AG04450 (cell line): Measurements from ENCODE around the gene MED12L. TPM values are rescaled to one million over a fixed set of nuclear protein-coding genes. Genes with fewer than 3 reads are reported as not detected.

Experiments used
- CTCF ChIA-PET: fragments of 300-600, 350-600 bp; formaldehyde crosslinking; extraction: SDS; loops from one replicate; lab custom pipeline; 2022; ENCODE audit warnings: antibody characterized with exemption, inconsistent platforms; lab: Charles Lee
- POLR2A ChIA-PET: fragments of 350-600 bp; formaldehyde crosslinking; extraction: SDS; loops from one replicate; lab custom pipeline; 2021; ENCODE audit warnings: antibody characterized with exemption, inconsistent platforms; lab: Yijun Ruan, JAX
- DNase-seq: peaks from one replicate; pipeline ENCODE4 v3.0.0-alpha.2; 2011; ENCODE audit warnings: low read depth, low spot score
- H3K27ac ChIP-seq: one replicate; pipeline ENCODE4 v1.5.1; 2012; ENCODE audit warnings: low read depth, low read length, control low read depth
- H3K27me3 ChIP-seq: one replicate; pipeline ENCODE4 v1.6.0; 2012; ENCODE audit warnings: low read length; ENCODE audit not compliant: control insufficient read depth, insufficient read depth
- H3K4me3 ChIP-seq: 2 replicates; pipeline ENCODE4 v1.5.1; 2011; ENCODE audit warnings: mild to moderate bottlenecking, low read depth, low read length, control low read depth
- H3K9me3 ChIP-seq: 2 replicates; pipeline ENCODE4 v1.5.1; 2012; ENCODE audit warnings: low read length; ENCODE audit not compliant: control insufficient read depth, insufficient read depth
- CTCF ChIP-seq: IDR thresholded peaks from 2 replicates; pipeline ENCODE4 v1.5.1; 2011; ENCODE audit warnings: low read depth, low read length, control low read depth, inconsistent platforms
- polyA plus RNA-seq: library from polyadenylated mRNA; depleted of rRNA; stranded (reverse); fragments of >200 nt; gene quantifications from 2 replicates; pipeline ENCODE4 v1.2.3, GENCODE V29; 2011

The MED12L gene
- polyA plus RNA-seq, 1 experiment = 0.26 TPM

GRCh38 chr3:151101270-151101969 is 16.0 kb downstream of the MED12L start:
- no peak overlapping the region for H3K4me3 ChIP-seq
- H3K9me3 ChIP-seq = no peaks in the 10 kb centered on the region
- ChIA-PET POLR2A (no interaction called here), CTCF (no interaction called here)
- no peak for DNase-seq
- H3K27me3 ChIP-seq = peaks cover 21% of the 10 kb centered on the region
- no peak for TF ChIP-seq CTCF
- H3K27ac ChIP-seq = no peak overlapping the region

GRCh38 chr3:151106311-151106710 is 20.8 kb downstream of the MED12L start:
- no peak overlapping the region for H3K4me3 ChIP-seq
- DNase-seq = no peak
- peaks cover 20% of the 10 kb centered on the region for H3K27me3 ChIP-seq
- H3K9me3 ChIP-seq = no peaks in the 10 kb centered on the region
- H3K27ac ChIP-seq = no peak overlapping the region
- ChIA-PET CTCF (interaction anchor here (0.6 kb wide), 1 partner anchor 35 kb away, joined by 3 read pairs; no protein-coding TSS in a partner anchor), POLR2A (no interaction called here)
- no peak for TF ChIP-seq CTCF

DNA sequence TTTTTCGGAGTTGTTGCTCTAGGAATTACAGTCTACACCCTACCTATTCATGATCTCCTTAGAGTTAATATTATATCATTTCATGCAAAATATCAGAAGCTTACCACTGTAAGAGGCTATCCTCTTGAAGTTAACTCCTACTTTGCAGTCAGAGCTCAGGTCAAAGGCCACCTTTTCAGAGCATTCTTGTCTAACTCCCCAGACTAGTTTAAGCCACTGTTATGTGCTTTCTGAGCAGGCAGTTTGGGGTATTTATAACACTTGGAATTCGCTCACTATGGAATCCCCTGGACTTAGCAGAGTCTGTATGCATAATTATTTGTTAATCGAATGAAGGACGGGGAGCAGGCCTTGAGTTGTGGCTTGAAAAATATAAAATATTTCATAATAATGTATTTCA is 21.7 kb downstream of the MED12L start:
- CTCF ChIA-PET = interaction anchor here (0.6 kb wide), 1 partner anchor 36 kb away, joined by 3 read pairs; no protein-coding TSS in a partner anchor
- no peak for DNase-seq
- Histone ChIP-seq H3K9me3 (no peaks in the 10 kb centered on the region), H3K4me3 (no peak overlapping the region), H3K27me3 (peaks cover 20% of the 10 kb centered on the region), H3K27ac (no peak overlapping the region)
- POLR2A ChIA-PET = no interaction called here
- TF ChIP-seq CTCF = no peak

GRCh38 chr3:151107701-151108100 is 22.2 kb downstream of the MED12L start:
- Histone ChIP-seq H3K27ac (no peak overlapping the region), H3K9me3 (no peaks in the 10 kb centered on the region), H3K27me3 (peaks cover 18% of the 10 kb centered on the region), H3K4me3 (no peak overlapping the region)
- ChIA-PET POLR2A (no interaction called here), CTCF (no interaction called here)
- no peak for DNase-seq
- no peak for TF ChIP-seq CTCF

DNA sequence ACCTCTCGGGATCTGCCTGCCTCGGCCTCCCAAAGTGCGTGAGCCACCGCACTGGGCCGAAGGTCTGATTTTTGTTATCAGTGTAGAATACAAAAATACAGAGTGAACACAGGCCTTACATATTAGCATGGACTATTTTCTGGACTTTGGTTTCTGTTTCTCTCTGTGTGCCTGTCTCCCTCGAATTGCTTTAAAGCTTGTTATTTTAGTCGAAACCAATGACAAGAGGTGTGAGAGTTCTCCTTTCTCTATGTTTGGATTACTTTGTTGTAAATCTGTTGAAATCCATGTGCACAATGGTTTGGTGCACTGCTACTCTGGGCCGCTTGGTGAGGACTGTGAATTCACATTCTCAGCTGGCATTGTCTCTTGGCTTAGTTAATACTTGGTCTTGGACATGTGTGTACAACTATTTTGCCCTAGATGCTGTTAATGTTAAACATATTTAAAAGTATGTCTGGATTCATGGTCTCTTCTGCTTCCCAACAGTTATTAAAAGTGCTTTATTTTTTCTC is 23.9 kb downstream of the MED12L start:
- no peaks in the 10 kb centered on the region for H3K9me3 ChIP-seq
- no peak overlapping the region for H3K4me3 ChIP-seq
- no peak for DNase-seq
- no peak for TF ChIP-seq CTCF
- POLR2A ChIA-PET = no interaction called here
- H3K27me3 ChIP-seq = peaks cover 18% of the 10 kb centered on the region
- H3K27ac ChIP-seq = no peak overlapping the region
- CTCF ChIA-PET = interaction anchor here (0.6 kb wide), 1 partner anchor 22 kb away, joined by 3 read pairs; no protein-coding TSS in a partner anchor
